ENCODE measurements around the gene NKAIN2. TPM values are rescaled to one million over a fixed set of nuclear protein-coding genes. Genes with fewer than 3 reads are reported as not detected.

NKAIN2 gene
- total RNA-seq, 8 experiments from 2014 or later, result 0.51 to 31.8 (median 10.1) TPM

GRCh38 chr6:123810948-123811347, 7.3 kb downstream of the NKAIN2 start:
- in situ Hi-C loops (cut with MboI; ENCODE audit: low pct_unique_long_range_greater_than_20kb in 2 of 9, low sequenced_read_pairs in 9 of 9, unreplicated experiment in 9 of 9), result loop anchor here in 4 of 9 experiments (25.0 kb wide), 3 partner anchors 201 to 1026 kb away; no protein-coding TSS in a partner anchor
- Histone ChIP-seq H3K4me3 (no peak overlapping the region), H3K4me1 (replicated peaks in 1 of 2) (no peaks in the 10 kb centered on the region), H3K27ac (no peak overlapping the region)
- ATAC-seq (replicated peaks in 6 of 8), result no peak
- WGBS, 10 experiments, result 21 to 100% (median 76%) methylated on average over 2 of the region's 2 CpGs; no CpG with 5 or more reads in 5 of the 10 experiments

- in situ Hi-C loops (cut with MboI; ENCODE audit: low pct_unique_long_range_greater_than_20kb in 2 of 9, low sequenced_read_pairs in 9 of 9, unreplicated experiment in 9 of 9), result loop anchor here in 4 of 9 experiments (25.0 kb wide), 3 partner anchors 201 to 1026 kb away; no protein-coding TSS in a partner anchor
- ATAC-seq (replicated peaks in 6 of 8), result no peak
- Histone ChIP-seq H3K4me3 (no peak overlapping the region), H3K27ac (no peak overlapping the region), H3K4me1 (replicated peaks in 1 of 2) (no peaks in the 10 kb centered on the region)
- WGBS, 10 experiments, result no CpG with 5 or more reads among the region's 1 CpG
Observed at GRCh38 chr6:123811378-123811777, 7.7 kb downstream of the NKAIN2 start.

GRCh38 chr6:123812621-123813020, 9.0 kb downstream of the NKAIN2 start:
- peak in 1 of 8 experiments; percentile 44 for ATAC-seq (replicated peaks in 6 of 8)
- WGBS, 10 experiments, result 0 to 100% (median 77%) methylated on average over 1 to 2 of the region's 2 CpGs; no CpG with 5 or more reads in 2 of the 10 experiments
- Histone ChIP-seq H3K27ac (no peak overlapping the region), H3K4me1 (replicated peaks in 1 of 2) (no peaks in the 10 kb centered on the region), H3K4me3 (no peak overlapping the region)
- in situ Hi-C loops (cut with MboI; ENCODE audit: low pct_unique_long_range_greater_than_20kb in 2 of 9, low sequenced_read_pairs in 9 of 9, unreplicated experiment in 9 of 9), result loop anchor here in 4 of 9 experiments (25.0 kb wide), 3 partner anchors 200 to 1025 kb away; no protein-coding TSS in a partner anchor

- in situ Hi-C loops (cut with MboI; ENCODE audit: low pct_unique_long_range_greater_than_20kb in 2 of 9, low sequenced_read_pairs in 9 of 9, unreplicated experiment in 9 of 9), result loop anchor here in 4 of 9 experiments (25.0 kb wide), 3 partner anchors 191 to 1016 kb away; no protein-coding TSS in a partner anchor
- Histone ChIP-seq H3K4me1 (replicated peaks in 1 of 2) (no peaks in the 10 kb centered on the region), H3K4me3 (no peak overlapping the region), H3K27ac (no peak overlapping the region)
- WGBS, 10 experiments, result 33 to 100% (median 80%) methylated on average over 1 to 2 of the region's 2 CpGs; no CpG with 5 or more reads in 1 of the 10 experiments
- no peak for ATAC-seq (replicated peaks in 6 of 8)
Observed at GRCh38 chr6:123821112-123821511, 17.4 kb downstream of the NKAIN2 start.

- in situ Hi-C loops (cut with MboI; ENCODE audit: low pct_unique_long_range_greater_than_20kb in 2 of 9, low sequenced_read_pairs in 9 of 9, unreplicated experiment in 9 of 9), result no loop called here
- 0 to 100% (median 69%) methylated on average over 1 to 3 of the region's 3 CpGs; no CpG with 5 or more reads in 1 of the 10 experiments for WGBS, 10 experiments
Observed at GRCh38 chr6:123829302-123829953, 25.8 kb downstream of the NKAIN2 start.

GRCh38 chr6:123830120-123830519, 26.5 kb downstream of the NKAIN2 start:
- Histone ChIP-seq H3K4me1 (replicated peaks in 1 of 2) (peaks cover 8 to 15% of the 10 kb centered on the region in 2 donors), H3K4me3 (no peak overlapping the region), H3K27ac (no peak overlapping the region)
- in situ Hi-C loops (cut with MboI; ENCODE audit: low pct_unique_long_range_greater_than_20kb in 2 of 9, low sequenced_read_pairs in 9 of 9, unreplicated experiment in 9 of 9), result no loop called here
- peak in 7 of 8 experiments; percentile 31 to 95 (median 77) for ATAC-seq (replicated peaks in 6 of 8)
- 0 to 6% (median 0%) methylated on average over 1 to 3 of the region's 3 CpGs; no CpG with 5 or more reads in 1 of the 10 experiments for WGBS, 10 experiments

More at GRCh38 chr6:123829302-123829953, 25.8 kb downstream of the NKAIN2 start:
- Histone ChIP-seq H3K4me1 (replicated peaks in 1 of 2) (peaks cover 8 to 15% of the 10 kb centered on the region in 2 donors), H3K27ac (no peak overlapping the region), H3K4me3 (no peak overlapping the region)
- ATAC-seq (replicated peaks in 6 of 8), result peak in 3 of 8 experiments; percentile 2 to 41 (median 30)

GRCh38 chr6:123838505-123839234, 35.0 kb downstream of the NKAIN2 start:
- in situ Hi-C loops (cut with MboI; ENCODE audit: low pct_unique_long_range_greater_than_20kb in 2 of 9, low sequenced_read_pairs in 9 of 9, unreplicated experiment in 9 of 9), result no loop called here
- peaks cover 0 to 13% of the 10 kb centered on the region in 2 donors for H3K4me1 ChIP-seq (replicated peaks in 1 of 2)
- H3K4me3 ChIP-seq, result no peak overlapping the region
- H3K27ac ChIP-seq, result no peak overlapping the region
- 15 to 75% (median 38%) methylated on average over 1 to 8 of the region's 8 CpGs for WGBS, 10 experiments
- peak in 5 of 8 experiments; percentile 28 to 77 (median 62) for ATAC-seq (replicated peaks in 6 of 8)

GRCh38 chr6:123841067-123841896, 37.6 kb downstream of the NKAIN2 start:
- in situ Hi-C loops (cut with MboI; ENCODE audit: low pct_unique_long_range_greater_than_20kb in 2 of 9, low sequenced_read_pairs in 9 of 9, unreplicated experiment in 9 of 9), result no loop called here
- peaks cover 0 to 13% of the 10 kb centered on the region in 2 donors for H3K4me1 ChIP-seq (replicated peaks in 1 of 2)
- H3K27ac ChIP-seq, result no peak overlapping the region
- H3K4me3 ChIP-seq, result no peak overlapping the region
- WGBS, 10 experiments, result 19 to 83% (median 64%) methylated on average over 1 to 6 of the region's 6 CpGs; no CpG with 5 or more reads in 1 of the 10 experiments
- ATAC-seq (replicated peaks in 6 of 8), result peak in 1 of 8 experiments; percentile 28

GRCh38 chr6:123844011-123844410, 40.3 kb downstream of the NKAIN2 start:
- 21 to 100% (median 76%) methylated on average over 1 to 4 of the region's 5 CpGs; no CpG with 5 or more reads in 2 of the 10 experiments for WGBS, 10 experiments
- no peaks in the 10 kb centered on the region for H3K4me1 ChIP-seq (replicated peaks in 1 of 2)
- in situ Hi-C loops (cut with MboI; ENCODE audit: low pct_unique_long_range_greater_than_20kb in 2 of 9, low sequenced_read_pairs in 9 of 9, unreplicated experiment in 9 of 9), result no loop called here
- H3K27ac ChIP-seq, result no peak overlapping the region
- ATAC-seq (replicated peaks in 6 of 8), result no peak
- H3K4me3 ChIP-seq, result no peak overlapping the region

GRCh38 chr6:123848347-123848746, 44.7 kb downstream of the NKAIN2 start:
- no peak overlapping the region for H3K4me3 ChIP-seq
- 70 to 92% (median 80%) methylated on average over 1 to 2 of the region's 2 CpGs; no CpG with 5 or more reads in 5 of the 10 experiments for WGBS, 10 experiments
- in situ Hi-C loops (cut with MboI; ENCODE audit: low pct_unique_long_range_greater_than_20kb in 2 of 9, low sequenced_read_pairs in 9 of 9, unreplicated experiment in 9 of 9), result no loop called here
- no peak overlapping the region for H3K27ac ChIP-seq
- no peaks in the 10 kb centered on the region for H3K4me1 ChIP-seq (replicated peaks in 1 of 2)
- ATAC-seq (replicated peaks in 6 of 8), result no peak

- H3K27ac ChIP-seq, result no peak overlapping the region
- no peak for ATAC-seq (replicated peaks in 6 of 8)
- no peak overlapping the region for H3K4me3 ChIP-seq
- H3K4me1 ChIP-seq (replicated peaks in 1 of 2), result no peaks in the 10 kb centered on the region
- in situ Hi-C loops (cut with MboI; ENCODE audit: low pct_unique_long_range_greater_than_20kb in 2 of 9, low sequenced_read_pairs in 9 of 9, unreplicated experiment in 9 of 9), result no loop called here
- 40 to 92% (median 80%) methylated on average over 1 to 3 of the region's 3 CpGs; no CpG with 5 or more reads in 5 of the 10 experiments for WGBS, 10 experiments
Observed at GRCh38 chr6:123849406-123849805, 45.7 kb downstream of the NKAIN2 start.

- 54 to 100% (median 91%) methylated on average over 2 to 4 of the region's 4 CpGs for WGBS, 10 experiments
- Histone ChIP-seq H3K27ac (no peak overlapping the region), H3K4me1 (replicated peaks in 1 of 2) (no peaks in the 10 kb centered on the region), H3K4me3 (no peak overlapping the region)
- in situ Hi-C loops (cut with MboI; ENCODE audit: low pct_unique_long_range_greater_than_20kb in 2 of 9, low sequenced_read_pairs in 9 of 9, unreplicated experiment in 9 of 9), result no loop called here
- ATAC-seq (replicated peaks in 6 of 8), result no peak
Observed at GRCh38 chr6:123850555-123850954, 46.9 kb downstream of the NKAIN2 start.

Data from motor neuron (in vitro differentiated cells).